Activated CD4-positive, alpha-beta T cell treated with anti-CD3 and anti-CD28 coated beads, Interleukin-2, amount 50 U/mL, for 1 hour (primary cell): Measurements from ENCODE around the gene TPTE2.
"Not testable (repeated sequence)": the region's sequence is repeated elsewhere in the genome, so short reads cannot be mapped to it uniquely, and the experiment has no call there.

Source experiments
- DNase-seq: peaks from one replicate; pipeline ENCODE4 v3.0.0-alpha.2; 2020

TPTE2 gene

GRCh38 chr13:19561585-19561984 is 253 bp upstream of the TPTE2 start:
- DNase-seq, result no peak

- DNase-seq, result not testable (repeated sequence)
Observed at GRCh38 chr13:19560672-19561071, 660 bp downstream of the TPTE2 start.

- DNase-seq, result not testable (repeated sequence)
Observed at GRCh38 chr13:19559739-19560138, 1.6 kb downstream of the TPTE2 start.

- not testable (repeated sequence) for DNase-seq
Observed at GRCh38 chr13:19557287-19557686, 4.0 kb downstream of the TPTE2 start.

GRCh38 chr13:19549245-19549644 is 12.1 kb downstream of the TPTE2 start:
- DNase-seq, result not testable (repeated sequence)

GRCh38 chr13:19525634-19526033 is 35.7 kb downstream of the TPTE2 start:
- not testable (repeated sequence) for DNase-seq

- no peak for DNase-seq
Observed at GRCh38 chr13:19519049-19519448, 42.3 kb downstream of the TPTE2 start.

GRCh38 chr13:19507623-19508022 is 53.7 kb downstream of the TPTE2 start:
- not testable (repeated sequence) for DNase-seq

GRCh38 chr13:19460126-19460525 is 101.2 kb downstream of the TPTE2 start:
- not testable (repeated sequence) for DNase-seq

- DNase-seq, result not testable (repeated sequence)
Observed at GRCh38 chr13:19439056-19439686, 122.2 kb downstream of the TPTE2 start.

GRCh38 chr13:19437780-19438179 is 123.6 kb downstream of the TPTE2 start:
- DNase-seq, result not testable (repeated sequence)

- not testable (repeated sequence) for DNase-seq
Observed at GRCh38 chr13:19422236-19422635, 139.1 kb downstream of the TPTE2 start.

GRCh38 chr13:19412494-19412893 is 148.8 kb downstream of the TPTE2 start:
- DNase-seq, result not testable (repeated sequence)

- DNase-seq, result not testable (repeated sequence)
Observed at GRCh38 chr13:19382746-19383511, 178.4 kb downstream of the TPTE2 start.

GRCh38 chr13:19382111-19382510 is 179.2 kb downstream of the TPTE2 start:
- no peak for DNase-seq
